ENCODE data around the gene FIBP.
"Not testable (repeated sequence)": the region's sequence is repeated elsewhere in the genome, so short reads cannot be mapped to it uniquely, and the experiment has no call there.

Gene FIBP

DNA sequence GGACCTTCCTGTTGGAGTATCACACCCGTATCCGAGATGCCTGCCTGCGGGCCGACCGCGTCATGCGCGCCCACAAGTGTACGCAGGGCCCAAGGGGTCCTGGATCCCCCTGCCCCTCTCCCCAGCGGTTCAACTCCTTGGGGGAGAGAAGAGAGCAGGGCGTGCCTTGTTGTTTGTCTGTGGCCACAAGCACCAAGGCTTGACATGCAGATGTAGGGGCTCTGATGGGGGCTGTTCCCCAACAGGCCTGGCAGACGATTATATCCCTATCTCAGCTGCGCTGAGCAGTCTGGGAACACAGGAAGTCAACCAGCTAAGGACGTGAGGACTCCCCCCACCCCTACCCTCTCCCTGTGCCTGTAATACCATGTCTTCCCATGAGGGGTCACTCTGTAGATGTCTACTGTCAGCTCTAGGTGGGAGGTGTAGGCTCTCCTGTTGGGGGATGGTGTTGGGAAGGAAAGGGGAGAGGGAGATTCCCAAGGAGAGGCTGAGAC is 37.1 kb downstream of the FIBP start:
- TF ChIP-seq, protein P1, sequence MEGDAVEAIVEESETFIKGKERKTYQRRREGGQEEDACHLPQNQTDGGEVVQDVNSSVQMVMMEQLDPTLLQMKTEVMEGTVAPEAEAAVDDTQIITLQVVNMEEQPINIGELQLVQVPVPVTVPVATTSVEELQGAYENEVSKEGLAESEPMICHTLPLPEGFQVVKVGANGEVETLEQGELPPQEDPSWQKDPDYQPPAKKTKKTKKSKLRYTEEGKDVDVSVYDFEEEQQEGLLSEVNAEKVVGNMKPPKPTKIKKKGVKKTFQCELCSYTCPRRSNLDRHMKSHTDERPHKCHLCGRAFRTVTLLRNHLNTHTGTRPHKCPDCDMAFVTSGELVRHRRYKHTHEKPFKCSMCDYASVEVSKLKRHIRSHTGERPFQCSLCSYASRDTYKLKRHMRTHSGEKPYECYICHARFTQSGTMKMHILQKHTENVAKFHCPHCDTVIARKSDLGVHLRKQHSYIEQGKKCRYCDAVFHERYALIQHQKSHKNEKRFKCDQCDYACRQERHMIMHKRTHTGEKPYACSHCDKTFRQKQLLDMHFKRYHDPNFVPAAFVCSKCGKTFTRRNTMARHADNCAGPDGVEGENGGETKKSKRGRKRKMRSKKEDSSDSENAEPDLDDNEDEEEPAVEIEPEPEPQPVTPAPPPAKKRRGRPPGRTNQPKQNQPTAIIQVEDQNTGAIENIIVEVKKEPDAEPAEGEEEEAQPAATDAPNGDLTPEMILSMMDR (IDR thresholded peaks at IDR 0.05; ENCODE audit: poor library complexity, severe bottlenecking): peak; percentile 31
- Histone ChIP-seq H3K4me1 (ENCODE audit: insufficient read depth, poor library complexity, severe bottlenecking) (no peaks in the 10 kb centered on the region), H3K4me3 (ENCODE audit: severe bottlenecking) (no peak overlapping the region), H3K9me3 (ENCODE audit: severe bottlenecking) (no peaks in the 10 kb centered on the region), H3K36me3 (ENCODE audit: low read depth) (peaks cover 33% of the 10 kb centered on the region), H3K27me3 (ENCODE audit: insufficient read depth, poor library complexity, severe bottlenecking) (no peaks in the 10 kb centered on the region), H3K27ac (ENCODE audit: poor library complexity, severe bottlenecking) (no peak overlapping the region)
- ATAC-seq (ENCODE audit: low read depth): peak; percentile 3
- DNase-seq (ENCODE audit: low spot score): no peak

DNA sequence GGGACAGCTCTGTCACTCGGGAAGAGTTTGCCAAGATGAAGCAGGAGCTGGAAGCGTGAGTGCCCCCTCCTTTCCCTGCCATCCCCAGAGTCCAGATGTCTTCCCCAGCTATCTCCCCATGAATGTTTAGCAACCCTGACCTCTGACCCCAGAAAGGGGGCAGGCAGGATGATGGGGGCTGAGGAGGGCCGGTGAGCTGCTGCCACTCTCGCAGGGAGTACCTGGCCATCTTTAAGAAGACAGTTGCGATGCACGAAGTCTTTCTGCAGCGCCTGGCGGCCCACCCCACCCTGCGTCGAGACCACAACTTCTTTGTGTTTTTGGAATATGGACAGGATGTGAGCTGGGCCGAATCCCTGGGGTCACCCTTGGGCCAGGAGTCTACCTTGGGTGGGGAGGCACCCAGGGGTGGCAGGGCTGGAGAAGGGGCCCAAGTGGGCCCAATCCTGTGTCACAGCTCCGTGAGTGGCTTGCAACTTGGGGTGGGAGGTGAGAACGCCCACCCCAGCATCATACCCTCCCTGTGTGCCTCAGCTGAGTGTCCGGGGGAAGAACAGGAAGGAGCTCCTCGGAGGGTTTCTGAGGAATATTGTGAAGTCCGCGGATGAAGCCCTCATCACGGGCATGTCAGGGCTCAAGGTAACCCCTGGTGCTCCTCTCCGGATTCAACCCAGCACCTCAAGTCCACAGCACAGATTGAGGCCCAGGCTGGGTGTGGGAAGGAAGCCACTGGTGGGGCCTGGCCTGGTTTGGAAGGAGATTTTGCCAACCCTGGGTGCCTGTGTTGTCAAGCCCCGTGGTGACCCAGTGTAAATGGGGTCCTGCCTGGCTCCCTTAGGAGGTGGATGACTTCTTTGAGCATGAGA is 37.8 kb downstream of the FIBP start:
- no peaks in the 10 kb centered on the region for H3K9me3 ChIP-seq (ENCODE audit: severe bottlenecking)
- peaks cover 26% of the 10 kb centered on the region for H3K36me3 ChIP-seq (ENCODE audit: low read depth)
- DNase-seq (ENCODE audit: low spot score) (peak; percentile 53), ATAC-seq (ENCODE audit: low read depth) (peak; percentile 7)
- no peak overlapping the region for H3K27ac ChIP-seq (ENCODE audit: poor library complexity, severe bottlenecking)
- H3K27me3 ChIP-seq (ENCODE audit: insufficient read depth, poor library complexity, severe bottlenecking): no peaks in the 10 kb centered on the region
- TF ChIP-seq, protein P1 (IDR thresholded peaks at IDR 0.05; ENCODE audit: poor library complexity, severe bottlenecking): no peak
- no peaks in the 10 kb centered on the region for H3K4me1 ChIP-seq (ENCODE audit: insufficient read depth, poor library complexity, severe bottlenecking)
- no peak overlapping the region for H3K4me3 ChIP-seq (ENCODE audit: severe bottlenecking)

DNA sequence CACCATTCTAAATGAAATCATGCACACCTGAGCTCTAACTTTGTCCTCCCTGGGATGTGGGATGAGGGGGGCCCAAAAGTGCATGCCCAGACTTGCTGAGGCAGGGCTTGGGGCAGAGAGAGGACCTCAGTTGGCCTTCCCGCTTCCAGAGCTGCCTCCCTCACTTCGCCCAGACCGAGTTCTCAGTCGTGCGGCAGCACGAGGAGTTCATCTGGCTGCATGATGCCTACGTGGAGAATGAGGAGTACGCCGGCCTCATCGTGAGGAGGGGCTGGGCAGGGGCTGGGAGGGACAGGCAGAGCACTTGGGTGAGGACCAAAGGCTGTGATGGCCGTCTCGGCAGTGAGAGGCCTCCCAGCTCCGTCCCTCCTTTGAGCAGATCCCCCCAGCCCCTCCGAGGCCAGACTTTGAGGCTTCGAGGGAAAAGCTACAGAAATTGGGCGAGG is 38.5 kb downstream of the FIBP start:
- Histone ChIP-seq H3K4me1 (ENCODE audit: insufficient read depth, poor library complexity, severe bottlenecking) (no peaks in the 10 kb centered on the region), H3K9me3 (ENCODE audit: severe bottlenecking) (no peaks in the 10 kb centered on the region), H3K27ac (ENCODE audit: poor library complexity, severe bottlenecking) (no peak overlapping the region), H3K36me3 (ENCODE audit: low read depth) (peaks cover 22% of the 10 kb centered on the region), H3K4me3 (ENCODE audit: severe bottlenecking) (no peak overlapping the region), H3K27me3 (ENCODE audit: insufficient read depth, poor library complexity, severe bottlenecking) (no peaks in the 10 kb centered on the region)
- TF ChIP-seq, protein P1 (IDR thresholded peaks at IDR 0.05; ENCODE audit: poor library complexity, severe bottlenecking): no peak
- DNase-seq (ENCODE audit: low spot score) (peak; percentile 51), ATAC-seq (ENCODE audit: low read depth) (peak; percentile 0; the same call in 1 of the 3 replicates)

DNA sequence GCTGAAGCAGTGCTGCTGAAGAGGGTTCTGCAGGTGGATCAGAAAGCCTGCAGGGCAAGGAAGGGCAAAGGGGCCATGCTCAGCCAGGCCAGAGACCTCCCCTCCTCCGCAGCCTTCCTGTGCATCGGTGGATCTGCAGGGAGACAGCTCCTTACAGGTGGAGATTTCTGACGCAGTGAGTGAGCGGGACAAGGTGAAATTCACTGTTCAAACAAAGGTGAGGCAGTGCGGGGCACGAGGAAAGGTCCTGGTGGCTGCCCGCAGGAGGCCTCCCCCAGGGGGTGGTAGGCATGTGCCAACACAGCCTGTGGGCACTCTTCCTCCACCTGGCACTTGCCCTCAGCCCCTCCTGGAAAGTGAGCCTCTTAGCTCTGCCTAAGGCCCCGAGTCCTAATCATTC is 38.9 kb downstream of the FIBP start:
- TF ChIP-seq, protein P1 (IDR thresholded peaks at IDR 0.05; ENCODE audit: poor library complexity, severe bottlenecking): no peak
- peak; percentile 42 for DNase-seq (ENCODE audit: low spot score)
- Histone ChIP-seq H3K4me3 (ENCODE audit: severe bottlenecking) (no peak overlapping the region), H3K27me3 (ENCODE audit: insufficient read depth, poor library complexity, severe bottlenecking) (no peaks in the 10 kb centered on the region), H3K27ac (ENCODE audit: poor library complexity, severe bottlenecking) (no peak overlapping the region), H3K4me1 (ENCODE audit: insufficient read depth, poor library complexity, severe bottlenecking) (no peaks in the 10 kb centered on the region), H3K36me3 (ENCODE audit: low read depth) (peaks cover 18% of the 10 kb centered on the region), H3K9me3 (ENCODE audit: severe bottlenecking) (no peaks in the 10 kb centered on the region)
- peak; percentile 5; the same call in 2 of the 3 replicates for ATAC-seq (ENCODE audit: low read depth)

DNA sequence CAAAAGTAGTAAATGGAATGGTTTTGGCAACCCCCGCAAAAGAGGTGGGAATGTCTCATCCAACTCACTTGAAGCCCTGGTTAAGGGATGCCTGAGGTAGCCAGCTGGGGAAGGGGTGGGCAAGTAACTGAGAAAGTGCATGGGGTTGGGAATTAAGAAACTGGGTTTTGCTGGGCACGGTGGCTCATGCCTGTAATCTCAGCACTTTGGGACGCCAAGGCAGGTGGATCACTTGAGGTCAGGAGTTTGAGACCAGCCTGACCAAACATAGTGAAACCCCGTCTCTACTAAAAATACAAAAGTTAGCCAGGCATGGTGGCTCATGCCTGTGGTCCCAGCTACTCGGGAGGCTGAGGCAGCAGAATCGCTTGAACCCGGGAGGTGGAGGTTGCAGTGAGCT is 39.6 kb downstream of the FIBP start:
- not testable (repeated sequence) for H3K4me1 ChIP-seq (ENCODE audit: insufficient read depth, poor library complexity, severe bottlenecking); H3K27me3 ChIP-seq (ENCODE audit: insufficient read depth, poor library complexity, severe bottlenecking); H3K4me3 ChIP-seq (ENCODE audit: severe bottlenecking); H3K9me3 ChIP-seq (ENCODE audit: severe bottlenecking); H3K27ac ChIP-seq (ENCODE audit: poor library complexity, severe bottlenecking); ATAC-seq (ENCODE audit: low read depth); DNase-seq (ENCODE audit: low spot score)
- H3K36me3 ChIP-seq (ENCODE audit: low read depth): peaks cover 12% of the 10 kb centered on the region
